GM12878 (cell line): ENCODE data around the gene SLC2A5. TPM values are rescaled to one million over a fixed set of nuclear protein-coding genes. Genes with fewer than 3 reads are reported as not detected.
"Not testable (repeated sequence)": the region's sequence is repeated elsewhere in the genome, so short reads cannot be mapped to it uniquely, and the experiment has no call there.

Experiments used
- ATAC-seq: fragments of 200-7000 bp; cut with Tn5 transposase; 3 replicates; pipeline ENCODE4 v1.9.1; 2020; ENCODE audit warnings: mild to moderate bottlenecking, moderate library complexity
- BruUV-seq: library from RNA; stranded (reverse); fragments of 400-500 nt; replicated peaks from 2 replicates; lab custom pipeline; 2021; lab: Mats Ljungman, UMichigan
- CTCF ChIA-PET: fragments of 300-600 bp; sonication (Branson Sonifier 250); formaldehyde crosslinking; extraction: SDS; loops from one replicate; lab custom pipeline; 2021; ENCODE audit warnings: inconsistent platforms; lab: Yijun Ruan, JAX
- POLR2A ChIA-PET: fragments of 350-600 bp; formaldehyde crosslinking; extraction: SDS; loops from one replicate; lab custom pipeline; 2021; ENCODE audit warnings: inconsistent platforms; lab: Charles Lee
- RAD21 ChIA-PET: fragments of 300-600 bp; sonication (Branson Sonifier 250); formaldehyde crosslinking; loops from one replicate; lab custom pipeline; 2023; ENCODE audit warnings: antibody characterized with exemption; ENCODE audit not compliant: unreplicated experiment; lab: Charles Lee
- SMC1A ChIA-PET: fragments of 300-600 bp; sonication (Branson Sonifier 250); formaldehyde crosslinking; loops from one replicate; lab custom pipeline; 2023; ENCODE audit not compliant: unreplicated experiment, uncharacterized antibody; lab: Charles Lee
- DNase-seq: peaks from one replicate; pipeline ENCODE4 v3.0.0-alpha.2; 2011; ENCODE audit warnings: low read depth, low spot score
- FAIRE-seq: peaks from 3 replicates; lab custom pipeline; 2011; peaks lifted over from hg19 to GRCh38; lab: Jason Lieb, UNC
- H2AFZ ChIP-seq: 2 replicates; pipeline ENCODE4 v1.6.0; 2011; ENCODE audit warnings: low read depth, low read length, control low read depth; ENCODE audit not compliant: control insufficient read depth
- H3K27ac ChIP-seq: 2 replicates; pipeline ENCODE4 v1.5.1; 2011; ENCODE audit warnings: control low read depth; ENCODE audit not compliant: control insufficient read depth, insufficient read depth
- H3K27me3 ChIP-seq, 2 experiments: replicated peaks in 1 of 2; 2 replicates each; pipeline versions ENCODE4 v1.6.0 to v1.6.1; 2011; ENCODE audit warnings: low read length in 1 of 2; ENCODE audit not compliant: control insufficient read depth in 2 of 2, insufficient read depth in 2 of 2
- H3K36me3 ChIP-seq, 2 experiments: 2 replicates each; pipeline ENCODE4 v1.5.1; 2011; ENCODE audit warnings: low read length in 1 of 2; ENCODE audit not compliant: control insufficient read depth in 2 of 2, insufficient read depth in 2 of 2
- H3K4me1 ChIP-seq: 2 replicates; pipeline ENCODE4 v1.6.1; 2011; ENCODE audit warnings: mild to moderate bottlenecking, low read length, moderate library complexity, mixed read lengths; ENCODE audit not compliant: control insufficient read depth, insufficient read depth
- H3K4me2 ChIP-seq: 2 replicates; pipeline ENCODE4 v1.6.0; 2011; ENCODE audit warnings: control low read depth; ENCODE audit not compliant: control insufficient read depth, insufficient read depth
- H3K4me3 ChIP-seq: fragments of 200-600 bp; sonication (generic); 2 replicates; pipeline ENCODE4 v1.5.1; 2016
- H3K79me2 ChIP-seq: 2 replicates; pipeline ENCODE4 v1.6.0; 2011; ENCODE audit warnings: low read length; ENCODE audit not compliant: control insufficient read depth, insufficient read depth
- H3K9ac ChIP-seq: 2 replicates; pipeline ENCODE4 v1.8.0; 2011; ENCODE audit warnings: low read length, control low read depth, mixed read lengths; ENCODE audit not compliant: control insufficient read depth, insufficient read depth
- H3K9me3 ChIP-seq: replicated peaks from 3 replicates; pipeline ENCODE4 v1.5.1; 2011; ENCODE audit warnings: mild to moderate bottlenecking, low read length; ENCODE audit not compliant: control insufficient read depth, insufficient read depth
- H4K20me1 ChIP-seq: 2 replicates; pipeline ENCODE4 v1.6.0; 2011; ENCODE audit not compliant: control insufficient read depth, insufficient read depth
- KLF5 ChIP-seq: fragments of 450-650 bp; IDR thresholded peaks from 2 replicates; pipeline ENCODE4 v1.6.1; 2014; ENCODE audit warnings: mild to moderate bottlenecking; ENCODE audit not compliant: partially characterized antibody
- ZBTB11 ChIP-seq: fragments of 450-650 bp; formaldehyde crosslinking; IDR thresholded peaks from 2 replicates; pipeline ENCODE4 v1.5.0; 2022; ENCODE audit warnings: mild to moderate bottlenecking, missing genetic modification characterization
- WGBS: methylation state at CpG from one replicate; pipeline ENCODE4 v1.1.6; 2016; ENCODE audit warnings: low lambda C conversion rate; ENCODE audit not compliant: insufficient replicate concordance, insufficient coverage; ENCODE audit errors: missing lambda C conversion rate; 5-methylcytosine and 5-hydroxymethylcytosine counted together
- in situ Hi-C: fragments of 300-500 bp; cut with MboI; formaldehyde crosslinking; loops from 9 replicates; pipeline ENCODE4 v1.14.3; 2018; ENCODE audit warnings: mixed read lengths
- intact Hi-C: fragments of 100-400 bp; cut with micrococcal nuclease; formaldehyde crosslinking; loops from one replicate; pipeline ENCODE4 v1.14.2; 2022; ENCODE audit not compliant: unreplicated experiment
- polyA plus RNA-seq, 11 experiments: library from polyadenylated mRNA; depleted of rRNA in 4 of 11; unstranded in 6 of 11; stranded (reverse) in 5 of 11; fragments of >200 nt; fragmentation: Nextera tagmentation in 4 of 11; fragmentation: Illumina TruSeq in 1 of 11; extraction: Ambion mirVana in 4 of 11; extraction: Trizol in 1 of 11; gene quantifications; 1 replicate in 1 of 11; 2 replicates in 10 of 11; pipeline versions ENCODE4 v1.2.1 to v1.2.3, GENCODE V29; 2011 to 2016; ENCODE audit warnings: inconsistent platforms in 2 of 11, missing spikeins in 2 of 11, low read depth in 1 of 11
- total RNA-seq, 4 experiments: library from RNA; depleted of rRNA in 3 of 4; stranded (reverse); fragments of >200 nt in 3 of 4; fragmentation: Illumina TruSeq in 1 of 4; extraction: Trizol in 1 of 4; gene quantifications; 2 replicates each; pipeline versions ENCODE4 v1.2.1 to v1.2.3, GENCODE V29; 2013 to 2021

The SLC2A5 gene
- total and polyA plus RNA-seq, 10 of the 15 experiments (the other 5 are each of a cell fraction or from before 2014, with no cell fraction given), result 4.5 to 76.6 (median 23.9) TPM

DNA sequence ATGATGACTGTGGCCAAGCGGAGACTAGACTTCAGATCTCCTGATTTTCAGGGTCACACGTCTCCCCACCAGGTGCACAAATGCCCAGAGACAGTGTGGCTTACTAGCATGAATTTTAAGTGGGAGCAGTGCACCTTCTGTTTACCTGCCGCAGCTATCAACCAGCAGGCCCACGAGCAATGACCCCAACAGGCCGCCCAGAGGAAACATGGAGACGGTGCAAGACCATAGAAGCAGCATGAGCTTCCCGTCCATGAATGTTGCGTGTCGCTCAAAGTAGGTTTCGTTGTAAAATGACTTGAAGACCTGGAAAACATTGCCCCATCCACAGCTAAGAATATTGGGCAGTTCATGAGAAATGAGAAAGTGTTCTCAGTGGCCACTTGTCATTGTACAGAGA, 46.7 kb downstream of the SLC2A5 start:
- Histone ChIP-seq H3K36me3 (no peaks in the 10 kb centered on the region), H3K4me1 (no peaks in the 10 kb centered on the region), H4K20me1 (no peaks in the 10 kb centered on the region; the same call in 1 of the 2 replicates), H3K4me2 (no peak overlapping the region), H2AFZ (no peak overlapping the region), H3K9me3 (no peaks in the 10 kb centered on the region), H3K9ac (no peak overlapping the region), H3K4me3 (no peak overlapping the region), H3K79me2 (no peaks in the 10 kb centered on the region), H3K27ac (no peak overlapping the region), H3K27me3 (no peaks in the 10 kb centered on the region)
- CTCF ChIA-PET, result no interaction called here
- POLR2A ChIA-PET, result no interaction called here
- FAIRE-seq (no peak), ATAC-seq (no peak), DNase-seq (no peak)
- intact Hi-C loops, result no loop called here
- 72% methylated on average over 10 of the region's 10 CpGs for WGBS
- TF ChIP-seq KLF5 (no peak), ZBTB11 (no peak)
- SMC1A ChIA-PET, result no interaction called here
- in situ Hi-C loops, result no loop called here
- no TSS peak for BruUV-seq
- RAD21 ChIA-PET, result no interaction called here

DNA sequence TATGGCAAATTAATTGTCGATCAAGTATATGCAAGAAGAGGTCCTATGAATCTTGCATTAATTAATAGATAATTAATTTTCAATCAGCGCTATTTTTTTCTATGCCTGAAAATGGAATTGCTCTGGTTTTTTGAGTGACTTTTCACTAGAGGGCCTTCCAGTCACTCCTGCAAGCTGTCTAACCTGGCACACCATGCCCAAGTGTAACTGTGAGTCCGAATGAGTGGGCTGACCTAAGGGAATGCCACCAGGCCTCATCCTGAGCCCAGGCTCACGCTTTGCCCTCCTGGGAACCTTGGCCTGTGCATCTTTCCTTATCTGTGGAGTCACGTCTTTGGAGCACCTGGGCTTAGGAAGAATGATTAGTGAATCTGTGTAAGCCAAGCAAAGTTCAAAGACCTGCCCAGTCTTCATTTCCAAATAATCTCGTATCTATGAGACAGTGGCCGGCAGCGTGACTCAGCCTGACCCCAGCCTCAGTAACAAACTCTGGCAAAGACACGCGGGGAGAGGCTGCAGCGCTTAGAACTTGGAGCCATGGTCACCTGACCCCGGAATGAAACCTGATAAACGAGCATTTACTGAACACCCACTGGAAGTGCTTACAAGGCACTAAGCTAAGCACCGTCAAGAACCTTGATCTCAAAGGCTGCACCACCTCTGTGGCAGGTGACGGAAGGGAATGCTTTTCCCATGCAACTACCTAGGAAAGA, 47.3 kb downstream of the SLC2A5 start:
- intact Hi-C loops, H4K20me1 ChIP-seq, H3K9me3 ChIP-seq, H2AFZ ChIP-seq, H3K4me2 ChIP-seq, H3K36me3 ChIP-seq, in situ Hi-C loops, H3K9ac ChIP-seq, ATAC-seq, H3K27ac ChIP-seq, DNase-seq, H3K27me3 ChIP-seq, POLR2A ChIA-PET, RAD21 ChIA-PET, H3K4me1 ChIP-seq, SMC1A ChIA-PET, BruUV-seq, H3K79me2 ChIP-seq, H3K4me3 ChIP-seq: not testable (repeated sequence)
- CTCF ChIA-PET, result interaction anchor here (0.9 to 2.8 kb wide), 2 partner anchors 79 to 115 kb away, joined by 3 to 8 read pairs; no protein-coding TSS in a partner anchor
- WGBS, result 53% methylated on average over 10 of the region's 15 CpGs
- FAIRE-seq, result peak; percentile 54
